ENCODE measurements around the gene HPCAL1.

The HPCAL1 gene

DNA sequence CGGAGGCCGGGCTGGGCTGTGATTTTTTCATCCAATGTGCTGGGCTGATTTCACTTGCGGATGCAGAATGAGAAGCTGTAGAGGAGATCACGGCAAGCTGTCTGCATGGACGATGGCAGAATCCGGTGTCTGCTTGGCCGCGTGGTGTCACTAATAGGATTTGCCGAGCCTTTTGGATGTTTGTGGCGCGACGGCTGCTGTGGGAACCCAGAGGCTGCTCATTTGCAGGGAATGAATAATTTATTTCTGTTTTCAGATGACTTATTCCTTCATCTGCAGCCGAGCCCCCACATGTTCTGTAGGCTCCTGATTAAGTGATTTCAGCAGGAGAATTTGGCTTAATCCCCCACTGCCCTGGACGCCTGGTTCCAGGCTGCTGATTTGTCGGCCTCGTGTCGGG is 82.8 kb downstream of the HPCAL1 start:
- H3K4me3 Mint-ChIP-seq: no peak overlapping the region
- no peak overlapping the region for H3K27ac Mint-ChIP-seq
- peaks cover 91% of the 10 kb centered on the region for H3K4me1 Mint-ChIP-seq (ENCODE audit: low read depth)
- peaks cover 12% of the 10 kb centered on the region for H3K36me3 Mint-ChIP-seq (ENCODE audit: low read depth)
- H3K9me3 Mint-ChIP-seq: no peaks in the 10 kb centered on the region
- H3K27me3 Mint-ChIP-seq: no peaks in the 10 kb centered on the region

DNA sequence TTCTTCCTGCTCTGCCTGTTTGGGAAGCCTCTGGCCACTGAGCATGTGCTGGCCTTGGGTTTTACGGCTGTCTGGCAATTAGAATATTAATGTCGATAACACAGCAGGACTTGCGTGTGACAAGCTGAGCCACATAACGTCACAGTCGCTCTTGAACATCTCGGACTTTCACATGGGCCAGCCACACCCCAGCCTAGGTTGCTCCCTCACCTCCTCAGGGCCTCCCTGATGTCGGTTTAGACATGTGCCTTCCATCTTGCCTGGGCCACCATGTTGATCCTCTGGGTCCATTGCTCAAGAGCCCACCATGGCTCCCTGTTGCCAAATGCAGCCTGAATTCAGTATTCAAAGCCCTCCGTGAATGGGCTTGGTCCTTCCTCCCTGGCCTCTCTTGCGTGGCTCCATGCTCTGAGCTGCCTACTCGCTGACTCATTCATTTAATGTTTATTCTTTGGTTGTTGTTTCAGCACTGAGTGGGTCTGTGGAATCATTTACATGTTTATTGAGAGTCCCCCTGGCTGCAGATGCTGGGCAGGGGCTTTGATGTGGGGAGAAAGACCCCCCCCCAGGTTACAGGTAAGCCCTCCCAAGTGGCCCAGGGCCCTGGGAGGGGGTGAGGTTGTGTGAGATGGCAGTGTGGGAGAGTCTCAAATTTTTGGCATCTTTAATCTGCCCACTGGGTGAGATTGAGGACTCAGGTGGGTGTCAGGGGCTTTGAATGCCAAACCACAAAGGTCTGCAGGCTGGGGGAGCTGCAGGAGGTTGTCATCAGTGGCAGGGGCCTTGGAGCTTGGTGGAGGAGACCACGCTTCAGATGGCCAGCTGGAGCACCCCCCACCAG is 83.4 kb downstream of the HPCAL1 start:
- peaks cover 12% of the 10 kb centered on the region for H3K36me3 Mint-ChIP-seq (ENCODE audit: low read depth)
- no peaks in the 10 kb centered on the region for H3K27me3 Mint-ChIP-seq
- H3K4me1 Mint-ChIP-seq (ENCODE audit: low read depth): peaks cover 84% of the 10 kb centered on the region
- peak overlapping the region; percentile 43 for H3K4me3 Mint-ChIP-seq
- peak overlapping the region; percentile 83 for H3K27ac Mint-ChIP-seq
- H3K9me3 Mint-ChIP-seq: no peaks in the 10 kb centered on the region

DNA sequence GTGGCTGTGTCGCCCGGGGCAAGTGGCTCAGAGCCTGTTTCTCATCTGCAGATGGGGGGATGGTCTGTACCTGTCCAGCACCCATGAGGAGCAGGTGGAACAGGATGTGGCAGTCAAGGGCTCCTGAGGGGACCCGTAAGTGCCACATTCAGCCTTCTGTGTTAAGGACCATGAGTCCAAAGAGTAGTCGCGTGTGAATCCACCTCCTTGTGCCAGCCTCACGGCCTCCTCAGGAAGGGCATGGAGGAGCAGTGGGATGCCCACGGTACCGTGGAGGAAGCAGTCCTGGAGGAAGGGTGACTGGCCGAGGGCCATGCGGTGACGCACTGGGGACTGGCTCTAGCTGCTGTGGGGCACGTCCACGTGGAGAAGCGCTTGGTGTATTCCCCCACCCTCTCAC is 84.3 kb downstream of the HPCAL1 start:
- H3K27me3 Mint-ChIP-seq: no peaks in the 10 kb centered on the region
- H3K27ac Mint-ChIP-seq: no peak overlapping the region
- H3K4me1 Mint-ChIP-seq (ENCODE audit: low read depth): peaks cover 76% of the 10 kb centered on the region
- no peak overlapping the region for H3K4me3 Mint-ChIP-seq
- H3K36me3 Mint-ChIP-seq (ENCODE audit: low read depth): peaks cover 12% of the 10 kb centered on the region
- H3K9me3 Mint-ChIP-seq: no peaks in the 10 kb centered on the region

DNA sequence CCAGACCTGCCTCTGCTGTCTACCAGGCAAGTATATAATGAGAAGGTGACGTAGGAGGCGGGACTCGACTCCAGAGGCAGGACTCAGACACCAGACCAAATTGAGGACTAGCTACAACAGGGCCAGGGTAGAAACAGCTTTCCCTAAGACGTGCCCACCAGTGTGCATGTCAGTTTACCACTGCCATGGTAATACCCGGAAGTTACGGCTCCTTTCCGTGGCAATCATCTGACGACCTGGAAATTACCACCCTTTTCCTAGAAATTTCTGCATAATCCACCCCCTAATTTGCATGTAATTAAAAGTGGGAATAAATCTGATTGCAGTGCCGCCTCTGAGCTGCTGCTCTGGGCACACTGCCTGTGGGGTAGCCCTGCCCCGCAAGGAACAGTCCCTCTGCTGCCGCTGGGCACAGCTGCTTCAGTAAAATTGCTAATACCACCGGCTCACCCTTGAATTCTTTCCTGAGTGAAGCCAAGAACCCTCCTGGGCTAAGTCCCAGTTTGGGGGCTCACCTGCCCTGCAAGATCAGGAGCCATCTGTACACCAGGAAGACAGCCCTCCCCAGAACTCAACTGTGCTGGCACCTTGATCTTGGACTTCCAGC is 86.4 kb downstream of the HPCAL1 start:
- Mint-ChIP-seq H3K27ac (no peak overlapping the region), H3K36me3 (ENCODE audit: low read depth) (peaks cover 12% of the 10 kb centered on the region), H3K27me3 (no peaks in the 10 kb centered on the region), H3K4me3 (no peak overlapping the region), H3K9me3 (no peaks in the 10 kb centered on the region), H3K4me1 (ENCODE audit: low read depth) (peaks cover 63% of the 10 kb centered on the region)

DNA sequence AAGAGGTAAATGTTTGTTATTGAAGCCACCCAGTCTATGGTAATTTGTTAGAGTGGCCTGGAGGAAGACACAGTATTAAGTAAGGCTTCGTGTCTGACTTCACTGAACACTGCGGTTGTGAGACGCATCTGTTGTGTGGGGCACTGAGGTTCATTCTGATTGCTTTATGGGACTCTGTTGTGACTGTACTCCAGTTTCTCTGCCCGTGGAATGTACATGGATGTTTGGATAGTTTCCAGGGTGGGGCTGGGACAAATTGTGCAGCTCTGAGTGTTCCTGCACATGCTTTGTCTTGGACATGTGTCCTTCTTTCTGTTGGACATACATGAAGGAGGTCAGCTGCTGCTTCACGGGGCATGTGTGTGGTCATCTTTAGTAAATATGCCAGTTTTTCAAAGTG is 86.9 kb downstream of the HPCAL1 start:
- peaks cover 62% of the 10 kb centered on the region for H3K4me1 Mint-ChIP-seq (ENCODE audit: low read depth)
- peaks cover 12% of the 10 kb centered on the region for H3K36me3 Mint-ChIP-seq (ENCODE audit: low read depth)
- no peaks in the 10 kb centered on the region for H3K9me3 Mint-ChIP-seq
- H3K27ac Mint-ChIP-seq: peak overlapping the region; percentile 23
- no peaks in the 10 kb centered on the region for H3K27me3 Mint-ChIP-seq
- H3K4me3 Mint-ChIP-seq: no peak overlapping the region

DNA sequence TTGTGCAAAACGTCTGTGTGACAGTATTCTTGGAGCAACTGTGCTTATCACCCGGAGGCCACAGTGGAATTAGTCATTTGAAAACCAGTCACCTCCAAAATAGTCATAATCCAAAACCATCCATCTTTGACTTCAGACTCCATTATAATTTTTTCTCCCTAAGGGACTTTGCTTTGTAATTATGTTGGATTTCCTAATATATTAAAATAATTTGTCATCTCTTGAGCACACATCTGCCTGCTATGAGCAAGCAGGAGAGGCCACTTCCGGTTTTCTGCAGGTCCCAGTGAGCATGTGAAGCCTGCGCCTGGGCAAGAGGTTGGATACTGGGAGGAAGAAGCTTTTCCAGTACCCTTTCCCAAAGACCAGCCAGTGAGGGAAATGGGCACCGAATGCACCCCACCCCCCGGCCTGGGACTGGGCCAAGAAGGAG is 87.7 kb downstream of the HPCAL1 start:
- Mint-ChIP-seq H3K4me3 (no peak overlapping the region), H3K27ac (no peak overlapping the region), H3K27me3 (no peaks in the 10 kb centered on the region), H3K4me1 (ENCODE audit: low read depth) (peaks cover 62% of the 10 kb centered on the region), H3K36me3 (ENCODE audit: low read depth) (peaks cover 12% of the 10 kb centered on the region), H3K9me3 (no peaks in the 10 kb centered on the region)

DNA sequence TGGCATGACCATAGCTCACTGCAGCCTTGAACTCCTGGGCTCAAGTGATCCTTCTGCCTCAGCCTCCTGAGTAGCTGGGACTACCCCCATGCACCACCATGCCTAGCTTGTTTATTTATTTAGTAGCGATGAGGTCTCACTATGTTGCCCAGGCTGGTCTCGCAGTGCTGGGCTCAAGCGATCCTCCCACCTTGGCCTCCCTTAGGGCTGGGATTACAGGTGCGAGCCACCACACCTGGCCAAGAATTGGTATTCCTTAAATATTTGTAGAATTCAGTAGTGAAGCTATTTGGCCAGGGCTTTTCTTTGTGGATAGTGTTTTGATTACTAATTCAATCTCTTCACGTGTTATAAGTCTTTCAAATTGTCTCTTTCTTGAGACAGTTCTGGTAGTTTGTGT is 89.4 kb downstream of the HPCAL1 start:
- Mint-ChIP-seq H3K4me3 (no peak overlapping the region), H3K36me3 (ENCODE audit: low read depth) (peaks cover 12% of the 10 kb centered on the region), H3K27ac (no peak overlapping the region), H3K4me1 (ENCODE audit: low read depth) (peaks cover 52% of the 10 kb centered on the region), H3K27me3 (no peaks in the 10 kb centered on the region), H3K9me3 (no peaks in the 10 kb centered on the region)

DNA sequence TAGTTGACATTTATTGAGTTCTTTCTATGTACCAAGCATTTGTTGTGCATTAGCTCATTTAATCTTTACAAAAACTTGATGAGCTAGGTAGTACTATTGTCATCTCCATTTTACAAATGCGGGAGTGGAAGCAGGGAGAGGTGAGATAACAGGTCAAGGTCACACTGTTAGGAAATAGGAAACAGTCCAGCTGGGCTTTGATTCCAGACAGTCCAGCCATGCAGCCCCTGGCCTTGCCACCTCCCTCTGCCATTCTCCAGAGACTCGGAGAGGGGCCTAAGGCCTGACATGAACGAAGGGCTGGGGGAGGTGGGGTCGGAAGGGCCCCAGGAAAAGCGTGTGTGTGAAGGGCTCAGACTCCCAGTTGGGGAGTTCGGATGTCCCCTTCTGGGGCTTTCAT is 89.8 kb downstream of the HPCAL1 start:
- Mint-ChIP-seq H3K27me3 (no peaks in the 10 kb centered on the region), H3K4me1 (ENCODE audit: low read depth) (peaks cover 48% of the 10 kb centered on the region), H3K27ac (no peak overlapping the region), H3K9me3 (no peaks in the 10 kb centered on the region), H3K4me3 (no peak overlapping the region), H3K36me3 (ENCODE audit: low read depth) (peaks cover 10% of the 10 kb centered on the region)

DNA sequence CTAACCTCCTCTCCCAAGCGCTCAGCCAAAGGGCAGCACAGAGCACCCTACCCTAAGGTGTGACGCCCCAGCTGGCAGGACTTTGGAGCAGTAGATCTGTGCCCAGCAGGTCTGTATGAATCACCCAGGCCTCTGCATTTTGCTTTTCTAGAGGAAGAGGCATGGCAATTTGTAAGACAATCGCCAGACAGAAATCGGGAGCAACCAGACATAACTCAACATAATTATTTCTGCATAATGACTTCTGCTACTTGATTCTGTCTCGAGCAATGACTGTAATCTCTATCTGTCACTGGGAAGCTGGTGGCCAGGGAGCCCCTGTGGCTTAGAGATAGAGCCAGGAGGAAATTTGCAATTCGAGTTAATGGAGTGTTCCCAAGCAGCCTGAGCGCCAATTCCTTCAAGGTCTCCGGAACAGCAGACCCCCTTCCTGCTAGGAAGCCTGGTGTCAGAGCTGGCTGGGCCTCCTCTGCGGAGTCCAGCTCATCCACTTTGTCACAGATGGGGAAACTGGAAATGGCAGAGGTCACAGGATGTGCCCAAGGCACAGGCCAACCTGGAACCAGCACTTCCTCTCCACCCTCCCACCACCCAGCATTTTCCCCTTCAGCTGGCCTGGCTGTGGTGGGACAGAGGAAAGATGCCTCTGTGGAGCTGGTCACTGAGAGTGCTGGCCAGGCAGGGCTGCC is 90.4 kb downstream of the HPCAL1 start:
- Mint-ChIP-seq H3K36me3 (ENCODE audit: low read depth) (peaks cover 14% of the 10 kb centered on the region), H3K27ac (no peak overlapping the region), H3K9me3 (no peaks in the 10 kb centered on the region), H3K4me1 (ENCODE audit: low read depth) (peaks cover 45% of the 10 kb centered on the region), H3K27me3 (no peaks in the 10 kb centered on the region), H3K4me3 (no peak overlapping the region)

DNA sequence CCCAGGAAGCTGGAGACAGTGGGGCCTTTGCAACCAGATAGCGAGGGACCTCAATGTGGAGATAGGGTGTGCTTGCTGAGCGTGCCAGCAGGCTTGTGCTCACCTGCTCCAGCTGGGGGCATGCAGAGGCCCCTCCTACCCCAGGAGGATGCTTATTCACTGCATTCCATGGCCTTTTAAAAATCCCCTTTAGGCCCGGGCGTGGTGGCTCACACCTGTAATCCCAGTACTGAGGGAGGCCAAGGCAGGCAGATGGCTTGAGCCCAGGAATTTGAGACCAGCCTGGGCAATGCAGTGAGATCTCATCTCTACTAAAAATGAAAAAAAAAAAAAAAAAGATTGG is 90.9 kb downstream of the HPCAL1 start:
- H3K4me1 Mint-ChIP-seq (ENCODE audit: low read depth): peaks cover 41% of the 10 kb centered on the region

DNA sequence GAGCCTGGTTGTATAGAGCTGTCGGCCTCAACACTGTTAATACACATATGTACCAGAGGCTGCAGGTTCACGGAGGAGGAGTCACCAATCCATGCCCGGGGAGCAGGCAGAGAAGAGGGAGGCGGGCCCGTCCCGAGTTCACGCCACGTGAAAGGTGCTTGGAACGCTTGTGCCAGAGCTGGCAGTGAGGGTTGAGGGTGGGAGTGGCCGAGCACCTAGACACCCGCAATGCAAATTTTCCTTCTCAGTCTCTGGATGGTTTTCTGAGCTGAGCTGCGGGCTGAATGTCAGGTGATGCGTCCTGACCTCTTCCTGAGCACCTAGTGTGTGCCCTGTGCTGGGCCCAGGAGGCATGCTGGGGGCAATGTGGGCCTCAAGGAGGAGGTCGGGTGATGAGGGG is 93.2 kb downstream of the HPCAL1 start:
- Mint-ChIP-seq H3K4me1 (ENCODE audit: low read depth) (peaks cover 40% of the 10 kb centered on the region), H3K4me3 (no peak overlapping the region), H3K36me3 (ENCODE audit: low read depth) (peaks cover 24% of the 10 kb centered on the region), H3K27me3 (no peaks in the 10 kb centered on the region), H3K9me3 (no peaks in the 10 kb centered on the region), H3K27ac (peak overlapping the region; percentile 21)

More for the DNA sequence above, 90.9 kb downstream of the HPCAL1 start:
- Mint-ChIP-seq H3K4me3 (no peak overlapping the region), H3K27me3 (no peaks in the 10 kb centered on the region), H3K27ac (no peak overlapping the region), H3K9me3 (no peaks in the 10 kb centered on the region), H3K36me3 (ENCODE audit: low read depth) (peaks cover 16% of the 10 kb centered on the region)

DNA sequence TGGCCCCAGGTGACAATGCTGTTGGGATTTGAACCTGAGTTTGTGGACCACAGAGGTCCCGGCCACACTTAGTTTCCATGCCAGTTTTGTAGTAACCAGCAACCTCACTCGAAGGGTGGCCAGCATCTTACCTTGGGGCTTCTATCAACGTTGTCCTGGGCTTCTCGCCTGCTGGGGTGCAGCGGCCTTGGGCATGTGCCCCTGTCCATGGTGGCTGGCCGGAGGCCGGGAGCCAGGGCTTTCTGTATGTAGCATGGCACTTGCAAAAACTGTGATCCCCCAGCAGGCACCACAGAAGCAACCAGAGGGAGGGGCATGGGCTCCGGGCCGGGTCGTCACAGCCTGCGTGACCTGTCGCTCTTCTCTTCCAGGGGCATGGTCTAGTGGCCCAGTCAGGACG is 93.8 kb downstream of the HPCAL1 start:
- no peaks in the 10 kb centered on the region for H3K9me3 Mint-ChIP-seq
- peak overlapping the region; percentile 21 for H3K27ac Mint-ChIP-seq
- no peak overlapping the region for H3K4me3 Mint-ChIP-seq
- peaks cover 29% of the 10 kb centered on the region for H3K36me3 Mint-ChIP-seq (ENCODE audit: low read depth)
- no peaks in the 10 kb centered on the region for H3K27me3 Mint-ChIP-seq
- peaks cover 46% of the 10 kb centered on the region for H3K4me1 Mint-ChIP-seq (ENCODE audit: low read depth)

DNA sequence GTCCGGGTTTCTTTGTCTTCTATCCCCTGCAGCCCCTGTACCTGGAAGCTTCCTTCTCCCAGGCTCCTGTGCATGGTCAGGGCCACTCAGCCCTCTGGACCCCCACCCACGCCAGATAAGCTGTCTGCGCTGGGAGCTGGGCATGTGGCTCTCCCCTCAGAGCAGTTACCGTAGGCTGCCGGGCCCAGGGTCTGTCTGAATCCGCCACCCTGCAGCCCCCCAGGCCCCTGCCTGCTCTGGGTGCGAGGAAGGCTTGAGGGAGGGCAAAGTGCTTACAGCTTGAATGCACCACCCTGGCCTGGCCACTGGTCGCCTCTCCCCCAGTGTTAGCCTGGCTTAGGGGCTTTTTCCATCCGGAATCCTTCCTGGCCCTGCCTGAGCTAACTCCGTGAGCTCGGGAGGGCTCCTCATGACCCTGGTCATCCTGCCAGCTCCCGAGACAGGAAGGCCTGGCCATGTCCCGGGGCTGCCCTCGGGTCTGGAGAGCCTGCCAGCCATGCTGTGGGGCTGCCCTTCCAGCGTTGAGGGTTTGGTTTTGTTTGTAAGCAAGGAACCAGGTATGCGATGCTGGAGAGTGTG is 94.7 kb downstream of the HPCAL1 start:
- H3K27me3 Mint-ChIP-seq: no peaks in the 10 kb centered on the region
- H3K9me3 Mint-ChIP-seq: no peaks in the 10 kb centered on the region
- no peak overlapping the region for H3K27ac Mint-ChIP-seq
- H3K4me3 Mint-ChIP-seq: no peak overlapping the region
- H3K36me3 Mint-ChIP-seq (ENCODE audit: low read depth): peaks cover 30% of the 10 kb centered on the region
- H3K4me1 Mint-ChIP-seq (ENCODE audit: low read depth): peaks cover 51% of the 10 kb centered on the region

DNA sequence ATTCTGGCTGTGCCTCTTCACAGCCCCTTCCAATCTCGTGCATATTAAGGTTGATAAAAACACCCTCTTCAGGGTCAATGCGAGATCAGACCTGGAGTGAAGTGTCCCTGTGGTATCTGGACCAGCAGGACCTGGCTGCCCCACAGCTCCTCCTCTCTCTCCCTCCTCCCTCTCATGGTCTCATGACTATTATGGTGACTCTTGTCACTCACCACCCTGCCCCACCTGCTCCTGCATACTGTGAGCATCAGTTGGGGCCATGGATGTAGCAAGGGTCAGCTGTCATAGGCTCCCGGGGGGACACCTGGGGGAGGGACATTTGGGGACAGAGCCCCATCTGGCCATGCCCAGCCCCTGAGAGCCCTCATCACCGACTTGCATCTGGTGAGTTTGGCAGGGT is 95.2 kb downstream of the HPCAL1 start:
- Mint-ChIP-seq H3K36me3 (ENCODE audit: low read depth) (peaks cover 30% of the 10 kb centered on the region), H3K4me3 (no peak overlapping the region), H3K9me3 (no peaks in the 10 kb centered on the region), H3K27me3 (no peaks in the 10 kb centered on the region), H3K27ac (no peak overlapping the region), H3K4me1 (ENCODE audit: low read depth) (peaks cover 55% of the 10 kb centered on the region)

DNA sequence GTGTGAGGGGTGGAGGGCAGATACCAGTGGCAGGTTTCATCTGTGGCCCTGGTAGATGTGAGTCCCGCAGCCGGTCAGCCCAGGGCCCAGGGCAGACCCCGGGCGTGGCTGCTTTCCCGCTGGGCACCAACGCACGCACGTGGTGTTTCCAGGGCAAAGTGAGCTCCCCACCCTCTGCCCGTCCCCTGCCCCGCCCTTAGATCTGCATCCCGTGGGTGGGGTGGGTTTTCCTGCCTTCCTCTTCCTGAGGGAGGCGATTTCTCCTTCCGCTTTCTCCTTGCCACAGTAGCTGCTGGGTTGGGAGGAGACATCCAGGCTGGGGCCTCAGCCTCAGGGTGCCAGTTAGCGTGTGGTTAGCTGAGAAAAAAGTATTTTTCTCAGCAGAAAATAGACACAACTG is 95.8 kb downstream of the HPCAL1 start:
- H3K4me3 Mint-ChIP-seq: no peak overlapping the region
- H3K4me1 Mint-ChIP-seq (ENCODE audit: low read depth): peaks cover 57% of the 10 kb centered on the region
- peaks cover 30% of the 10 kb centered on the region for H3K36me3 Mint-ChIP-seq (ENCODE audit: low read depth)
- H3K27ac Mint-ChIP-seq: no peak overlapping the region
- H3K27me3 Mint-ChIP-seq: no peaks in the 10 kb centered on the region
- no peaks in the 10 kb centered on the region for H3K9me3 Mint-ChIP-seq

Measured in stimulated activated naive CD8-positive, alpha-beta T cell treated with anti-CD3 and anti-CD28 coated beads, Interleukin-15, Interleukin-2, amounts not matched to agents 100 ng/mL and 50 ng/mL, for 24 hours (primary cell).